ENCODE results near the gene ARF6. TPM values are rescaled to one million over a fixed set of nuclear protein-coding genes. Genes with fewer than 3 reads are reported as not detected.
A peak's percentile ranks its signal among the peaks of the same experiment; 100 is the strongest.

Gene ARF6
- total RNA-seq, 1 experiment from 2014 or later: 63.2 TPM

GRCh38 chr14:49853158-49853477 lies 39.8 kb upstream of the ARF6 start:
- H3K4me1 ChIP-seq (ENCODE audit: control insufficient read depth, insufficient read depth, low read length): peaks cover 7% of the 10 kb centered on the region; the same call in 1 of the 2 replicates
- no peaks in the 10 kb centered on the region for H3K9me3 ChIP-seq (ENCODE audit: control insufficient read depth, insufficient read depth, low read depth, low read length)
- POLR2A ChIA-PET: no interaction called here
- BruUV-seq (replicated peaks): no TSS peak
- in situ Hi-C loops (cut with HindIII; ENCODE audit: low pct_unique_long_range_greater_than_20kb, low sequenced_read_pairs): no loop called here
- intact Hi-C loops (cut with micrococcal nuclease; ENCODE audit: unreplicated experiment): no loop called here
- CTCF ChIA-PET: interaction anchor here (0.6 to 1.7 kb wide), 6 partner anchors 10 to 273 kb away, joined by 3 to 5 read pairs (median 4); partner anchors contain the start of gene DNAAF2
- no peak for TF ChIP-seq REST (IDR thresholded peaks at IDR 0.05; ENCODE audit: insufficient read depth in 1 of 2, low read depth in 2 of 2, low read length in 1 of 2)
- no peak for TF ChIP-seq POLR2AphosphoS5 (IDR thresholded peaks at IDR 0.05; ENCODE audit: low read depth, low read length)
- TF ChIP-seq TCF7L2 (IDR thresholded peaks at IDR 0.05; ENCODE audit: low read depth, low read length): no peak
- no peak for TF ChIP-seq CTCF (IDR thresholded peaks at IDR 0.05)
- no peak for TF ChIP-seq SIN3A (IDR thresholded peaks at IDR 0.05; ENCODE audit: borderline replicate concordance, insufficient read depth, low read depth, low read length)
- DNase-seq (ENCODE audit: low read depth, low spot score): no peak
- peak; percentile 13; the same call in 1 of the 2 replicates for ATAC-seq
- H3K36me3 ChIP-seq (ENCODE audit: control insufficient read depth, insufficient read depth, low read length): peaks cover 16% of the 10 kb centered on the region
- peak overlapping the region; percentile 92 for H3K27ac ChIP-seq (ENCODE audit: low read length)
- H3K27me3 ChIP-seq (ENCODE audit: control insufficient read depth, insufficient read depth, low read length): no peaks in the 10 kb centered on the region
- peak overlapping the region; percentile 80 to 97 for H3K4me3 ChIP-seq (ENCODE audit: low read depth in 2 of 2, low read length in 2 of 2)

GRCh38 chr14:49853572-49854375 lies 39.1 kb upstream of the ARF6 start:
- no TSS peak for BruUV-seq (replicated peaks)
- H3K36me3 ChIP-seq (ENCODE audit: control insufficient read depth, insufficient read depth, low read length): peaks cover 16% of the 10 kb centered on the region
- no peak for DNase-seq (ENCODE audit: low read depth, low spot score)
- in situ Hi-C loops (cut with HindIII; ENCODE audit: low pct_unique_long_range_greater_than_20kb, low sequenced_read_pairs) (no loop called here), intact Hi-C loops (cut with micrococcal nuclease; ENCODE audit: unreplicated experiment) (no loop called here)
- H3K9me3 ChIP-seq (ENCODE audit: control insufficient read depth, insufficient read depth, low read depth, low read length): no peaks in the 10 kb centered on the region
- POLR2A ChIA-PET: no interaction called here
- TF ChIP-seq SIN3A (IDR thresholded peaks at IDR 0.05; ENCODE audit: borderline replicate concordance, insufficient read depth, low read depth, low read length) (no peak), CTCF (IDR thresholded peaks at IDR 0.05) (peak; percentile 78), POLR2AphosphoS5 (IDR thresholded peaks at IDR 0.05; ENCODE audit: low read depth, low read length) (0 out of 2 replicates have a peak, but pooled peaks have one; percentile 34)
- peaks cover 7% of the 10 kb centered on the region; the same call in 1 of the 2 replicates for H3K4me1 ChIP-seq (ENCODE audit: control insufficient read depth, insufficient read depth, low read length)
- ATAC-seq: peak; percentile 89
- peak overlapping the region; percentile 80 to 97 for H3K4me3 ChIP-seq (ENCODE audit: low read depth in 2 of 2, low read length in 2 of 2)
- CTCF ChIA-PET: interaction anchor here (0.6 to 1.7 kb wide), 5 partner anchors 9 to 344 kb away, joined by 3 to 15 read pairs (median 4); no protein-coding TSS in a partner anchor
- H3K27ac ChIP-seq (ENCODE audit: low read length): peak overlapping the region; percentile 92
- no peaks in the 10 kb centered on the region for H3K27me3 ChIP-seq (ENCODE audit: control insufficient read depth, insufficient read depth, low read length)

All from Panc1 (cell line).